Measurements from ENCODE around the gene PLCB2.

DNA sequence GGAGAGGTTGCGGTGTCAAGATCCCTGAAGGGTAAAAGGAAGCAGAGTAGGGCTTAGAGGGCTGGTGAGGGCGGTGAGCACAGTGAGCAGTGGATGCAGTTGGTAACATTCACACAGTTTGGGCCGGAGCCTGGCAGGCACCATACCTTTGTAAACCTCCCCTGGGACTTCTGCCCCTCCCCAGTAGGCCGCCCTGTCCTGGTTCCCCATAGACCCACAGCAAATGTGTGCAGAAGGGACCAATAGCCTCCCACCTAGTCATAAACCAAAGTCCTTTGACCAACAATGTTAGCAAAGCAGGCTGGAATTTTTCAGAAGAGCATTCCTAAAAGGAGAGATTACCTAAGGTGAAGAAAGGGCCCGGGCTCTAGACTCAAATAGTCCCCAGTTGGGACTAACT is 41.4 kb upstream of the PLCB2 start:
- TF ChIP-seq, protein P1, sequence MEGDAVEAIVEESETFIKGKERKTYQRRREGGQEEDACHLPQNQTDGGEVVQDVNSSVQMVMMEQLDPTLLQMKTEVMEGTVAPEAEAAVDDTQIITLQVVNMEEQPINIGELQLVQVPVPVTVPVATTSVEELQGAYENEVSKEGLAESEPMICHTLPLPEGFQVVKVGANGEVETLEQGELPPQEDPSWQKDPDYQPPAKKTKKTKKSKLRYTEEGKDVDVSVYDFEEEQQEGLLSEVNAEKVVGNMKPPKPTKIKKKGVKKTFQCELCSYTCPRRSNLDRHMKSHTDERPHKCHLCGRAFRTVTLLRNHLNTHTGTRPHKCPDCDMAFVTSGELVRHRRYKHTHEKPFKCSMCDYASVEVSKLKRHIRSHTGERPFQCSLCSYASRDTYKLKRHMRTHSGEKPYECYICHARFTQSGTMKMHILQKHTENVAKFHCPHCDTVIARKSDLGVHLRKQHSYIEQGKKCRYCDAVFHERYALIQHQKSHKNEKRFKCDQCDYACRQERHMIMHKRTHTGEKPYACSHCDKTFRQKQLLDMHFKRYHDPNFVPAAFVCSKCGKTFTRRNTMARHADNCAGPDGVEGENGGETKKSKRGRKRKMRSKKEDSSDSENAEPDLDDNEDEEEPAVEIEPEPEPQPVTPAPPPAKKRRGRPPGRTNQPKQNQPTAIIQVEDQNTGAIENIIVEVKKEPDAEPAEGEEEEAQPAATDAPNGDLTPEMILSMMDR (IDR thresholded peaks at IDR 0.05) = no peak
- TF ChIP-seq POLR2A (IDR thresholded peaks at IDR 0.05) = no peak

All from thyroid gland (tissue), 4 donors.